ENCODE measurements around the gene ADRB2.
"Not testable (repeated sequence)": the region's sequence is repeated elsewhere in the genome, so short reads cannot be mapped to it uniquely, and the experiment has no call there.

Gene ADRB2

DNA sequence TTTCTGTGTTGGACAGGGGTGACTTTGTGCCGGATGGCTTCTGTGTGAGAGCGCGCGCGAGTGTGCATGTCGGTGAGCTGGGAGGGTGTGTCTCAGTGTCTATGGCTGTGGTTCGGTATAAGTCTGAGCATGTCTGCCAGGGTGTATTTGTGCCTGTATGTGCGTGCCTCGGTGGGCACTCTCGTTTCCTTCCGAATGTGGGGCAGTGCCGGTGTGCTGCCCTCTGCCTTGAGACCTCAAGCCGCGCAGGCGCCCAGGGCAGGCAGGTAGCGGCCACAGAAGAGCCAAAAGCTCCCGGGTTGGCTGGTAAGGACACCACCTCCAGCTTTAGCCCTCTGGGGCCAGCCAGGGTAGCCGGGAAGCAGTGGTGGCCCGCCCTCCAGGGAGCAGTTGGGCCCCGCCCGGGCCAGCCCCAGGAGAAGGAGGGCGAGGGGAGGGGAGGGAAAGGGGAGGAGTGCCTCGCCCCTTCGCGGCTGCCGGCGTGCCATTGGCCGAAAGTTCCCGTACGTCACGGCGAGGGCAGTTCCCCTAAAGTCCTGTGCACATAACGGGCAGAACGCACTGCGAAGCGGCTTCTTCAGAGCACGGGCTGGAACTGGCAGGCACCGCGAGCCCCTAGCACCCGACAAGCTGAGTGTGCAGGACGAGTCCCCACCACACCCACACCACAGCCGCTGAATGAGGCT, at the start of gene ADRB2:
ADRB2 (plus strand) TSS at position 559 of the 686 bp plus-strand sequence. CDS start 221 bp downstream, outside the sequence.
- DNase-seq = peak; percentile 71

DNA sequence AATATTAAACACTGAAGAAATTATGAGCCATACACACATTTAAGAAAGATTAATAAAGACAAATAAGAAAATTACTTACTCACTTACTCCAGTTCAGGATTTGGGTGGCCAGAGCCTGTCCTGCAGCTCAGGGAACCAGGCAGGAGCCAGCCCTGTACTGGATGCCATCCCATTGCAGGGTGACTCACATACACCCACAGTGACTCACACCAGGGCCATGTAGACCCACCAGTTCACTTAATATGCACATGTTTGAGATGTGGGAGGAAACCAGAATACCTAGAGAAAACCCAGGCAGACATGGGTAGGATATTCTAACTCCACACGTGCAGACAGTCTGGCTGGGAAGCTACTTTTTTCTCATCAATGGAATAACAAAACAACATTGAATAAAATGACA, 49.6 kb upstream of the ADRB2 start:
- peak; percentile 5 for DNase-seq

DNA sequence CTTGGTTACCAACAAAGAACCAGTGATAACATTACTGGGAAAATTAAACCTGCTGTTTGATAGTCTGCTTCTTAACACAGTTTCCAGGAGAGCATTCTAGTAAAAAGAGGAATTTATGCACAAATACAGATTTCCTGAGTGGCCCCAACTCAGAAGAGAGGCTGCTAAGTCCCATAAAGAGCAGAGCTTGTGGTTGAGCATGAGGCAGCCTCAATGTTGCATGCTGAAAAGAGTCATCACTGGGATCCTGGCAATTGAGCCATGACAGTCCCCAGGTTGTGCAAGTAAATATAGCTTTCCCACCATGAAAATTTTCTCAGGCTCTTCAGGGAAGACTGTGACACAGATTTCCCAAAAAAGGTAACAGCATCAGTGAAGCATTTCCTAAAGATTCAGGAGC, 47.5 kb upstream of the ADRB2 start:
- DNase-seq = no peak

- no peak for DNase-seq
Observed at GRCh38 chr5:148780711-148781110, 45.7 kb upstream of the ADRB2 start.

DNA sequence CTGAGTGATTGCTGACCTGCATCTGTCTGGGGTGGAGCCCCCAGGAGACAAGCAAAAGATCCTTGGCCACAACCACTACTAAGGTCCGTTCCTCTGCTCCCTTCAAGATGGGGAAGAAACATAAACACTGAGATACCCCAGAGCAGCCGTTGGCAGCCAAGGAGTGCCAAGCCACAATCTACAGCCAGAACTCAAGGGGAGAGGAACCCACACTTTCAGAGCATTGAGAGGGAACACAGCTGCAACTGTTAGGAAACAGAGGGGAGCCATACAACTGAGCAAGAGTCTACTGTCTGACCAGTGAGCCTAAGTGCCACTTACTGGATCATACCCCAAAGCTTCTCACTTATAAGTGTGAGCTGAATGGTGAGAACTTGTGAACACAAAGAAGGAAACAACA, 44.6 kb upstream of the ADRB2 start:
- DNase-seq = no peak

DNA sequence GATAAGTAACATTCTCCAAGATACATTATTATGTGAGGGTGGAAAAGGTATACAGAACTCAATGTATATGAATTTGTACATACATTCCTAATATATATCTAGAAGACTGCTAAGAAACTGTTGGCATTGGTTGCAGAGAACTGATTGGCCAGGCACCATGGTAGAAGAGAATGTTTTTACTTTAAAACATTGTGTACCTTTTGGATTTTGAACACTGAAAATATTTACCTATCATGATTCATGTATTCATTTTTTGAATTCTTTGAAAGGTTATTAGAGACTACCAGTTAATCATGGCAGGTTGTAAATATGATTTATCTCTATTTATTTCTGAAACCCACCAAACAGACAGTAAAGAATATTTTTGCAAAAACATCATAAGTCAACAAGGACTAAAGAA, 41.2 kb upstream of the ADRB2 start:
- DNase-seq = no peak

DNA sequence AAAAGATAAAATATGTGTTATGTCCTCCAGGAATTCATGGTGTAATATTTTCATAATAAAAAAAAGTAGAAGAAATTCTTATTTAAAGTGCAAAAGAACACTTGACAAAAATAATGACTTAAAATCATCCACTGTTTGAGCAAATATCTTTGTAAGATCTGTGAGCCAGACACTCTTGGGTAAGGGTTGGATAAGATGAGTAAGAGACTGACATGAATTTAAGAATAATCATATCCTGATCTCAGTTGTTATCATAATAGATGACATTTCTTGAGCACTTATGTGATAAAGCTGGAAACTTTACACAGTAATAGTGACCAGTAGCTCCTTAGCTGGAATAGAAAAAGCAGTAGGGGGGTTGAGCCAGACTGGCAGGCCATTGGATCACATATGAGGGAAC, 40.0 kb upstream of the ADRB2 start:
- no peak for DNase-seq

DNA sequence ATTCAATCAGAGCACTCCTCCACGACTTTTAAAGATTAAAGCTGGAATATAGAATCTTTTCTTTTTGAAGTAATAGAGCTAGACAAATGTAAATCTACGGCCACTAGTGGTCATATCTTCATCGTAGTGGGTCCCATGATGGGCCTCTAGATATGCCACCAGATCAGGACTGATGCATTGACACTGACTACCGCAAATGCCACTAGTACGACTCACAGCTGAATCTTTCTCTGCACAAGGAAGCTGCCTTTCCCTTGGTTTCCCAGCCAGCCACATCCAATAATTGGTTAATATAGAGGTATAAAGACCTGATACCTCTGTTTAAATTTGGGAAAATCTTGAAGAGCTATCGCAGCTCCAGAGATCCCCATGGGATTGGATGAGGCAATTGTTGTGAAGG, 37.8 kb upstream of the ADRB2 start:
- DNase-seq = no peak

DNA sequence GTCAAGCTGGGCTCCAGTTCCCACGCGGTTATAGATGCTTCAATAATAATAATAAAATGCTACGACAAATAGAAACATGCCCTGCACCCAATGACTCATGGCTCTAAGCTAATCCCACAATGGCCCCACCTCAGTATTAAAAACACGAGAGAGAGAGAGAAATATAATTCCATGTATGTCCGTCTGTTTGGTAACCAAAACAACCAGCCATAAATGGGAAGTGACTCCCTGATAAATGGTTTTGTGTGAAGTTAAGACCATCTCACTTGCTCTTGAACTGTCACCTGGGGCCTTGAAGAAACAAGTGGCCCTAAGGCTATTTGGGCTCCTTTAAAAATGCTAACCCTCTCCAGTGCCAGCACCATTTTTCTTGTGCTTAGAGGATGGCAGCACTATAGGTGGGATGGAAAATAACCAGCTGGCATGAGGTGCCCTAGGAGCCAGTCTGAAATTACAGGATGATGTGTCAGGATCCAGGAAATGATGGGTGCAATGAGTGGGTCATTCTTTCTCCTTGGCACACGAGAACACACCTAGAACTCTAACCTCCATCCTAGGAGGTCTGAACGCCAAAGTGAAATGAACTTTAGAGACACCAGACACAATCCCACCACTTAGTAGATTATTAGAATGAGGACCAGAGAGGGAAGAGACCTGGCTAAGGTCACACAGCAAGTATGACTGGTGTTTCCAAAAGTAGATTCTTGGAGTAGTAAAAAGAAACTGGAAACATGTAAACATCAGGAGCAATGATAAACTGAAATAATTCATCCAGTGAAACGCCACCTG, 35.7 kb upstream of the ADRB2 start:
- DNase-seq = no peak

DNA sequence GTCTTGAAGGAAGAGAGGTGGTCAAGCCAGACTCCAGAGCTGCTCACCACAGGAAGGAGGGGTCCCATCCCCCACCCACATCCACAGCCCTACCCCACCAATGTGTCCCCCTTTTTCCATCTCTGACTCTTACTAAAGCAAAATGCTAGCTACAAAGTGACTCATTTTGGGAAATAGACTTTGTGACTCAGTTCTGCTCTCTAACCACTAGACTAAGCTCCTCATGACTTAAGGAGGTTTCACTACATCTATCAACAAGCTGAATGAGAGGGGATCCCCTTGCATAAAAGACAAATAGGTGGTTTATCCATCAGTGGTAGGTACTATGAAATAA, 35.1 kb upstream of the ADRB2 start:
- no peak for DNase-seq

GRCh38 chr5:148791696-148792095, 34.7 kb upstream of the ADRB2 start:
- DNase-seq = no peak

GRCh38 chr5:148792744-148793143, 33.7 kb upstream of the ADRB2 start:
- DNase-seq = no peak

- DNase-seq = no peak
Observed at GRCh38 chr5:148793261-148793660, 33.1 kb upstream of the ADRB2 start.

GRCh38 chr5:148794275-148794674, 32.1 kb upstream of the ADRB2 start:
- DNase-seq = no peak

DNA sequence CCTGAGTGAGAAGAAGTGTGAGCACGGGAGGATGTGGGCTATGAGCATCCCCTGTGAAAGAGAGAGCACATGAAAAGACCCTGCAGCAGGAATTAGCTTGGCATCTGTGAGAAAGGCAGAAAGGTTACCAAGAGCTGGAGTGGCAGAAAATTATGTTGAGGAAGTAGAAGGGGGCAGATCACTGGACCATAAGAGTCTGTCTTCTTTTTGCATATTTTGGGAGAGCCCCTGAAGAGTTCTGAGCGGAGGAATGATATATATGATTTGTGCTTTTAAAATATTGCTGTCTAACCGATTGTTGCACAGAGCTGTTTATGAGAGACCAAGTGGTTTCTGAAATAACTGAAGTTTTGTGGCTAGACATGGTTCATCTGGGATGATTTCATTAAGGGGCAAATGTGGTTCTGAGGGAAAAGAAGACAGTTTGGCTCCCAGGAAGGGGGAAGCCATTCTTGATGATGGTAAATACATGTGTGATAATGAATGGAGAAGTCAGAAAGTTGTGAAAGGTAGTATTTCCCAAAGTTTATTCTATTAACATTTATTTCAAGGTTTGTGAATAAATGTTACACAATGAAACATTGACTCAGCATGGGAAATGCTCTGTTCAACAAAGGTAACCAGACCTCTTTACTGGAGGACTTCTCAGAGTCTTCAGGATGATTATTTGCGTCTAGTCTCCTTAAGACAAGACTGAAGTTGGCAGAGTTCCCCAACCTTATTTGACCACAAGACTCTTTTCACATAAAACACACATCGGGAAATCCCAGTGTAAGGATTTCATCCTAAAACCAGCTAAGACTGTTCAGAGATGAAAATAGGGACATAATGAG, 31.5 kb upstream of the ADRB2 start:
- DNase-seq = no peak

GRCh38 chr5:148796936-148797335, 29.5 kb upstream of the ADRB2 start:
- no peak for DNase-seq

DNA sequence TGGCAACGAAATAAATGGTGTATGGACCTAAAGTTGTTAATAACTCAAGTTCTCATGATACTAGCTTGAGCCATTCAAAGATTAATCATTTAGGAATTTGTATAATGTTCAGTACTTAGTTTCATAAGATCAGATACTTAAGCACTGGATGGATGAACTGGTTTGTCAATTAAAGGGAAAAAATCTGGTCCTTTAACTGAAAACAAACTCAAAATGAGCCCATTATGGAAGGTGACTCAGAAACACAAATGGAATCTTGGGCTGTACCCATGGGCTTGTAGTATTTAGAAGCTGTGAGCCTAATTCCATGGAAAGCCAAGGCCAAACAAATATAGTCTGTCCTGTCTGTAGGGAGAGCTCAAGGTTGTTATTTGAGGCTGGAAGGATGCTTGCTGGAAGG, 27.6 kb upstream of the ADRB2 start:
- no peak for DNase-seq

GRCh38 chr5:148799737-148800527, 26.5 kb upstream of the ADRB2 start:
- DNase-seq = no peak

DNA sequence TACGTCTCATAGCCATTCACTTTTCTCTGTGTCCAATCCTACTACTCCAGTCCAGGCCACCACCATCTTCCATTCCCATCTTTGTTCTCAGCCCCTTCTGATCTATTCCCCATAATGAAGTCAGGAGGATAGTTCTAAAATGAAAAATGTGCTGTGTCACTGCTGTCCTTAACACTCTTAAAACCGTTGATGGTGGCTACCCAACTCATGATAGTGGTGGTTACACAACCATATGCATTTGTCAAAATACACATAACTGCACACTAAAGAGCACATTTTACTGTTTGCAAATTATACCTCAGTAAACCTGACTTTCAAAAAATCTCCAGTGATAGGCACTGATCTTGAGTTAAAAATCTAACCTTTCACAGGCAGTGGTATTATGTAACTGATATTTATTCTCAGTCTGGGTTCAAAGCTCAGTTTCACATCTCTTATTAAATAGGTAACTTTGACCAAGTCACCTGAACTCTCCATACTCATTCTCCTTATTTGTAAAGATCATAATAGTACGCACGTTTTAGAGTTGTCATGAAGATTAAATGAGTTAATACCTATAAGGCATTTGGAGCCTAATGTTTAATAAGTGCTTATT, 24.6 kb upstream of the ADRB2 start:
- no peak for DNase-seq

DNA sequence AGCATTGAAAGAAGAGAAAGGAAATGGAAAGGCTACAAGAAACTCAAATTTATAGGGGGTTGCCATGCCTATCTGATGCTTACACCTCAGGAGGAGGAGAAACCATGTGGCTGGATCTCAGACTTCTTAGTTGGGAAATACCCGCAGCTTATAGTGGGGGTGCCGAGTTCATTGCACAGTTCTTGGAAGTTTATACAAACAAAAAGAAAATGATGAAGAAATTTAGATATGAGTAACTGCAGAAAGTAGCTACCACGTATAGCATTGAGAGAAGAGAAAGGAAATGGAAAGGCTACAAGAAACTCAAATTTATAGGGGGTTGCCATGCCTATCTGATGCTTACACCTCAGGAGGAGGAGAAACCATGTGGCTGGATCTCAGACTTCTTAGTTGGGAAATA, 23.0 kb upstream of the ADRB2 start:
- DNase-seq = not testable (repeated sequence)

GRCh38 chr5:148804393-148804792, 22.0 kb upstream of the ADRB2 start:
- no peak for DNase-seq

Measured in activated T-cell treated with anti-CD3 and anti-CD28 coated beads for 4 hours (primary cell).